Measurements from ENCODE around the gene NOS1AP.

DNA sequence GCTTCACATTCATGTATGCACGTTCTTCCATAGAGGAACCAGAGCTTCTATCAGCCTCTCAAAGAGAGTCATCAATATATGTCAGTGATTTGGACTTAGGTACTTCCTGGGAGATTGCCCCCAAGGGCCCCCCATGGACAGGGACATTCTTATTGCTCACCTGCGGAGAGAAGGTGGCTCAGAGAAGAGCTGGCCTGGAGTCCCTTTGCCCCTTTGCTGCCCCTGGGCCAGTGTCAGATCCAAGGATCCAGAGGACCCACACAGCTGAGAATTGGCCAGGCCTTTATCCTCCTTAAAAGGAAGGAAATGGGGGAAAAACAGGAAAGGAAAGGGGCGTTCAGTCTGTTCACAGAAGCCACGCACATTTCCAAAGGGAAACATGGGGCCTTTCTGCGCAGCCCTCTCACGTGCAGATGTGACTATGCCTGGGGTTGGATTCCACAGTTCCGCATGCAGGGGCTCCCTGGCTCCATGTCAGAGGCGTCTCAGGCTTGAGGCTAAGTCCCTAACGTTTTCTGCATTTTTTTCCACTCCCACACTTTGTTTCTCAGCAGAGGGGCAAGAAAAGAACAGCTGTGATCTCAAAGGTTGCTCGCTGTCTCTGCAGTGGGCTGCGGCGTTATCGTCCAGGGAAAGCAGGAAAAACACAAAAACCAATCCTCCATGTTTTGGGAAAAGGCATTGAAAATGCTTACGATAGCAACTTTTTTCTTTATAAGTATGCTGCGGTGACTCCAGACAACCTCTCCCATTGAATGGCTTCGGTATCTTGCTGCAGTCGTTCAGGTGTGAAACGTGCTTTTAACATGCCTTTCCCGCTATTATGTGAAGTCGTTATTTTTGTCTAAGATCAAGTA, 318.0 kb downstream of the NOS1AP start:
- TF ChIP-seq POLR2AphosphoS5 (IDR thresholded peaks at IDR 0.05): no peak
- TF ChIP-seq, protein P1, sequence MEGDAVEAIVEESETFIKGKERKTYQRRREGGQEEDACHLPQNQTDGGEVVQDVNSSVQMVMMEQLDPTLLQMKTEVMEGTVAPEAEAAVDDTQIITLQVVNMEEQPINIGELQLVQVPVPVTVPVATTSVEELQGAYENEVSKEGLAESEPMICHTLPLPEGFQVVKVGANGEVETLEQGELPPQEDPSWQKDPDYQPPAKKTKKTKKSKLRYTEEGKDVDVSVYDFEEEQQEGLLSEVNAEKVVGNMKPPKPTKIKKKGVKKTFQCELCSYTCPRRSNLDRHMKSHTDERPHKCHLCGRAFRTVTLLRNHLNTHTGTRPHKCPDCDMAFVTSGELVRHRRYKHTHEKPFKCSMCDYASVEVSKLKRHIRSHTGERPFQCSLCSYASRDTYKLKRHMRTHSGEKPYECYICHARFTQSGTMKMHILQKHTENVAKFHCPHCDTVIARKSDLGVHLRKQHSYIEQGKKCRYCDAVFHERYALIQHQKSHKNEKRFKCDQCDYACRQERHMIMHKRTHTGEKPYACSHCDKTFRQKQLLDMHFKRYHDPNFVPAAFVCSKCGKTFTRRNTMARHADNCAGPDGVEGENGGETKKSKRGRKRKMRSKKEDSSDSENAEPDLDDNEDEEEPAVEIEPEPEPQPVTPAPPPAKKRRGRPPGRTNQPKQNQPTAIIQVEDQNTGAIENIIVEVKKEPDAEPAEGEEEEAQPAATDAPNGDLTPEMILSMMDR (IDR thresholded peaks at IDR 0.05): no peak
- no peak for TF ChIP-seq POLR2A (IDR thresholded peaks at IDR 0.05)
- TF ChIP-seq EP300 (IDR thresholded peaks at IDR 0.05): no peak

All from stomach (tissue), 4 donors.